Activated CD4-positive, alpha-beta T cell treated with anti-CD3 and anti-CD28 coated beads for 48 hours (primary cell): ENCODE data around the gene NELFB.

Experiments used
- DNase-seq: peaks from one replicate; pipeline ENCODE4 v3.0.0-alpha.2; 2020

The NELFB gene

DNA sequence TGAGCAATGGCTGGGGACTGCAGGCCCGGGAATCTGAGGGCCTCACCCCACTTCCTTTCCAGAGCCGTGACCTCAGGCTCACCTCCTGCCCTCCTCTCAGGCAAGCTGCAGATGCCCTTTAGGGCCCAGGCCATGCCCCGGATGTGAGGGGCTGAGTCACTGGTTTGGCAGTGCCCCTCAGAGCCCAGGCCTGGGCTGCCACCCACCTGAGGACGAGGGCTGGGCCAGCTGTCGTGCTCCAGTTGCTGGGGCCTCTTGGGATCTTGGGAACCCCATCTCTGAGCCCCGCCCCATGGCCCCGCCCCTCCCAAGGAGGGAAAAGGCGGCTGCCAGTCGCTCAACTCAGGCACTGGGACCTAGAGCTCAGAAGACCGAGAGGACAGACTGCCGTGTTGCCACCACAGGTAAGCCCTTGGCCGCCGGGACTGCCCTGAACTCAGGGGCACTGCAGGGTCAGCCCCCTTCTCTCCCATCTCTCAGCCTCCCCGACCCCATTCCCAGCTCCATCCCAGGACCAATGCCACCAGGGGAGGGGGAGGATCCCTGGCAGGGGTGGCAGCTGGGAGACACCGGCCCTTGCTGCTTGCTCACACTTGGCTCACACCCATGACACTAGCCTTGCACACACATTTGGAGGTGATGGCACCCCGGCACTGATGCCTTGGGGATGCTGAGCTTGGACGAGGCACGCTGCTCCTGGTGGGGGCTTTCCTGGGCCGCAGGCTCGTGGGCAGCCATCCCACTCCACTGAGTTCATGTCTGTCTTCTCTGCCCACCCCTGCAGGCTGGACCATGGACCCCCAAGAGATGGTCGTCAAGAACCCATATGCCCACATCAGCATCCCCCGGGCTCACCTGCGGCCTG lies 30.1 kb upstream of the NELFB start, which contains the start of gene CYSRT1:
TSS of gene CYSRT1 (plus strand) at position 345 of the 865 bp plus-strand sequence. CDS start at position 793, 448 bp downstream.
- DNase-seq: peak; percentile 49

DNA sequence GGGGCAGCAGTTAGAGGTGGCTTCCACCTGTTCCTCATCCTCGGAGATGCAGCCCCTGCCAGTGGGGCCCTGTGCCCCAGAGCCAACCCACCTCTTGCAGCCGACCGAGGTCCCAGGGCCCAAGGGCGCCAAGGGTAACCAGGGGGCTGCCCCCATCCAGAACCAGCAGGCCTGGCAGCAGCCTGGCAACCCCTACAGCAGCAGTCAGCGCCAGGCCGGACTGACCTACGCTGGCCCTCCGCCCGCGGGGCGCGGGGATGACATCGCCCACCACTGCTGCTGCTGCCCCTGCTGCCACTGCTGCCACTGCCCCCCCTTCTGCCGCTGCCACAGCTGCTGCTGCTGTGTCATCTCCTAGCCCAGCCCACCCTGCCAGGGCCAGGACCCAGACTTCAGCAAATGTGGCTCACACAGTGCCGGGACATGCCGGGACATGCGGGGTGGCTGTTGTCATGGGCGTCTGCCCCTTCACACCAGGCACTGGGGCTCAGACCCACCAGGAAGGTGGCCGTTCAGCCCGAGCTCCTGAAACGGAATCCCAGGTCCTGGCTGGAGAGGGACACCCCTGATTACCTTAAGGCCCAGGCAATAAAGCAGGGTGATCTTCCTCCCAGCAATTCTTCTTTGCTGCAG lies 29.3 kb upstream of the NELFB start:
- no peak for DNase-seq

DNA sequence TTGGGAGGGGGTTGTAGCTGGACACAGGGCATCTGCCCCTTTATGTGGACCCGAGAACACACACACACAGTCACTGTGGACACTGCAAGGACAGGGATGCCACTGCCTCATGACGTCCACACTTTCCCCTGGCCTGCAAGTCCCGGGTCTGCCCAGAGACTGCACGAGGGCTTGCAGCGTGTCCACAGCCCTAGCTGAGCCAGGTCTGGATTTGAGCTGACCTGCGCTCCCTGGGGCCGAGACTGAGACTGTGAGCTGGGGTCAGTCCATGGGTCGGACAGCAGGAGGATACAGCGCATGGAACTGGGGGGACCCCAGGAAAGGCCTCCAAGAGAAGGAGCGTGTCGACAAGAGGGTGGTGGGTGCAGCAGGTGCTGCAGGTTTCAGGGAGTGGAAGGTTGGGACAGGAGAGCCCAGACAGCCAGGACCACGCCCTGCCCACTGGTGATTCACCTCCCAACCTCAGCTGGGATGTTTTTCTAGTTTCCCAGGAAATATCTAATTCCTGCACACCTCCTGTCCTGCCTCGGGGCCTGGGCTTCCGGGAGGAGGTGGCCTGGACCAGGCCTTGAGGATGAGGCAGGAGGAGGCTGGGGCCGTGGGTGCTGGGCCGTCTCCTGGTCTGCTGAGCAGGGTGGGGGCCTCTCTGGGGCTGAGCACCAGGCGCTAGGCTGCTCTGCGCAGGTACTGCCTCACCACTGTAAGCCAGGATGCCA lies 28.6 kb upstream of the NELFB start:
- DNase-seq: no peak

DNA sequence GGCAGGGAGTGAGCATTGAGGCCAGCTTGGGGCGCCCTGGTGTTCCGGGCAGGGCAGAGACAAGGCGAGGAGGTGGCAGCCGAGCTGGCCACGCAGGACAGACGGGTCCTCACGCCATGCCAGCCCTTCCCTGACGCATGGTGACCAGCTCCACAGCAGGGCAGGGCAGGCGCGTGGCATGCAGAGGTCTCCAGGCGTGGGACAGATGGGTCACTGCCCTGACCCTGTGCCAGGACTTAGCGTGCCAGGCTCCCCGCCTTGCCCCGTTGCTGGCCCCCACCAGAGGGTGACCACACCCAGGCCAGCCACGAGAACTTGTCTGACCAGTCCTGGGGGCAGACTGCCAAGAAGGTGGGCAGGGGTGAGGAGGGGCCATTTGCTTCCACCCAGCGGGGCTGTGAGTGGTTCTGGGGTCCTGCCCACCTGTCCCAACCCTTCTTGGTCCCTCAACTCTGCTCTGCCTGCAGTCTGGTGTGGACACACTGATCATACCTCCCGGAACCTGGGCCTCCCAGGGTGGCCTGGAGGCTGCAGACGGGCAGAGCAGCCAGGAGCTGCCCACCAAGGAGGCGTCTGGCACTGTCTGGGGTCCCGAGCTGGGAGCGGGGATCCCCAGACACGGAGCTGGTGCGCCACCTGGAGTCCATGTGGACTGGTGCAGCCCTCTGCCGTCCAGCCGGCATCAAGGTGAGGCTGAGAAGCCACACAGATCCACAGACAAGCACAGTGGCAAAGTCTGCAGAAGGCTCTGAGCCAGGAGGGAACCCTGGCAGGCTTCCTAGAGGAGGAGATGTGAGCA lies 27.9 kb upstream of the NELFB start, which contains the start of gene RNF224:
TSS of gene RNF224 (plus strand) at position 449 of the 799 bp plus-strand sequence. CDS start 834 bp downstream, outside the sequence.
- peak; percentile 90 for DNase-seq

DNA sequence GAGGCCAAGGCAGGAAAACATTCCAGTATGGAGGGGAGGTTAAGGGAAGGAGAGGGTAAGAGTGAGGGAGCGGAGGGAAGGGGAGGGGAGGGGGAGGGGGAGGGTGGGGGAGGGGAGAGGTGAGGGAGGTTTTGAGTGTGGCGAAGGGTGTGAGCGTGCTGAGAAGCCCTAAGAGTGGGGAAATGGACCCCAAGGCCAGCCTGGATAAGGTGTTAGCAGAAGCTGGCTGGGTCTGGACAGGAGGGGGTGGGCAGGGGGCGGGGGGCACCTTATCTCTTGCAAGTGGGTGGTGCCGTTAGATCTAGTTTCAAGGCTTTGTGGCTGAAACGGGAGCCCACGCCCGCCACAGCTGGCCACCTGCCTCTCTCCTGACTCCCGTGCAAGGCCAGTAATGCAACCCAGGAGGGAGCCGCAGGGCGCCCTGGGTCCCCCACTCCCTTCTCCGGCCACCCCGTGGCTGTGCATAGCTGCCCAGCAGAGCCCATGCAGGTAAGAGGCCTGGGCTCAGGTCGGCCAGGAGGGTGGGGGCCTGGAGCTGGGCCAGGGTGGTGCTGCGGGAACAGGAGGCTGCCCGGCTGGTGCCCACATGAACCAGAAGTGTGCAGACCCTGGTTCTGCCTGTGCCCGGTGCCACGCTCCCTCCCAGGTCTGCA lies 27.1 kb upstream of the NELFB start:
- DNase-seq: no peak

DNA sequence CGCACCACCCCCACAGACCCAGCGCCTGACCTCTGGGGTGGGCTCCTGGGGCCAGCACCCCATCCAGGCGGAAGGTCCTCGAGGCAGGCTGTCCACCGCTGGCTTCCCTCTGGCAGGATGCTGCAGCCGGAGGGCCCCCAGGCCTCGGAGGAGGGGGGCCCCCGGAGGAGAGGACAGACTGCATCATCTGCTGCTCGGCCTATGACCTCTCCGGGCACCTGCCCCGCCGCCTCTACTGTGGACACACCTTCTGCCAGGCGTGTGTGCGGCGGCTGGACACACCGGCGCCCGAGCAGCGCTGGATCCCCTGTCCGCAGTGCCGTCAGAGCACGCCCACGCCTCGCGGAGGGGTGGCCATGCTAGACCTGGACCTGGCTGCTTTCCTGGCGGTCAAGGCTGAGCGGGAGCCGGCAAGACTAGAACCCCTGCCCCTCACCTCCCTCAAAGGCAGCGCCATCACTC lies 26.6 kb upstream of the NELFB start:
- DNase-seq: no peak

DNA sequence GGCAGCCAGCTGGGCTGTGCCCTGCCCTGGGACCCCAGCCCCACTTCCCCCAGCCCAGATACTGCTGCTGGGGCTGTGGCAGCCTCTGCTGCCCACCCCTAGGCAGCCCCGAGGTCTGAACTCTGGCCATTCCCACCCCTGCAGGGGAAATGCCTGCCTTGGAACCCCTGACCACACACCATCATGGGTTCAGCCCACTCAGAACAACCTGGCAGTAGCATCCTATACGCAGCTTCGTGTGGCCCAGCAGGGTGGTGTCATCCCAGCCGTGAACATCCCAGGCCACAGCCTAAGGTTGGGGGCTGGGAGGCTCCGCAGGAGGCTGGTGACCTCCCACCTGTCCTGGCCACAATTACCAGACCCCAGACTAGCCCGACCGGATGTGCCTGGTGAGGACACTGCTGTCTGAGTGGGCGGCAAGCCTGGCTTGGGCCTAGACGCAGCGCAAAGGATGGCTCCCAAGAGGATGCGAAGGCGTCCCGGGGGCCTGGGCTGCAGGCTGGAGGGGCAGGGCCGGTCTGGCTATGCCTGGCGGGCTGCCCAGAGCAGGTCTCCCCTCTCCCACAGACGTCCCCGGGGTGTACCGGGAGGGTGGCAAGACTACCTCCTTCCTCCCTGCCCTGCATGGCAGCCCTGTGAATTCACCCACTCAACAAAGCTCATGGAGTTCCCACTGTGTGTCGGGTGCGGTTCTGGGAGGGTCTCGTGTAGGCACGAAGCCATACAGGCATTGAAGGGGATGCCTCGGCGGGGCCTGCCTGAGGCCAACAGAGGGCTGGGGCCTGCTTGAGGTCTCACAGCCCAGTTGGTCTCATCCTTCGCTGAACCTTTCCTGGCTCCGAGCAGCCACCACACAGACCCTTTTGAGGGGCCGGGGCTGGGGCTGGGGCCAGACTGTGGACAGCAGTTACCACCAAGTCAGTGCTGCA lies 25.9 kb upstream of the NELFB start:
- DNase-seq: no peak

DNA sequence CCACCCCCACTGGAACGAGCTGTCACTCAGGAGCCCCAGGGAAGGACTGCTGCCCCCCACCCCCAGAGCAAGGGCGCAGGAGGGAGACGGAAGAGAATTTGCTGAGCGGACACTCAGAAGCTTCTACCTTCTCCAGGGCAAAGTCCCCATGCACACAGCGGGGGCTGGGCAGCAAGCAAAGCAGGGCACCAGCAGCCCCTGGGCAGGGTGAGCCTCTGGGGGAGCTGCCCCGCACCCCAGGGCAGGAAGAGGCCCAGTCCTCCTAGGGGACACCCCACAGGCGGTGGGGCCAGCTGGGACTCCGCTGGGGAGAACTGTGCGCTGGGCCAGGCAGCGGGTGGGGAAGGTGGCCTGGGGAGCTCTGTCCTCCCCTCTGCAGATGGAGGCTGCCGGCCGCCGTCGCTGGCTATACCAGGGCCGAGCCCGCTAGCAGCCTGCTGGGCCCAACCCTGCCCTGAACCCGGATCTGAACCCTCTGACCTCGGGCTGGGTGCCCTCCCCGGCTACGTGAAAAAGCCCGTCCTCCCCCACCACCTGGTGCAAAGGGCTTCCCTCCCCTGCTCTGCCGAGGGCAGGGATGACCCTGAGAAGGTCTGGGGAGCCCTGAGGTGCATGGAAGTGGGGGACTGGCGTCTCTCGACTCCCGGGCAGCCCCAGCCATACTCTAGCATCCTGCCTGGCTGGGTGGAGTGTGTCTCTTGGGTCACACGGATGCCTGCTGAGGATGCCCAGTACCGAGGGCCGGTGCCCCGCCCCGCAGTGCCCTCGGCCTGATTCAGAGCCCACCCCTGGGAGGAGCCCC lies 25.0 kb upstream of the NELFB start:
- no peak for DNase-seq

DNA sequence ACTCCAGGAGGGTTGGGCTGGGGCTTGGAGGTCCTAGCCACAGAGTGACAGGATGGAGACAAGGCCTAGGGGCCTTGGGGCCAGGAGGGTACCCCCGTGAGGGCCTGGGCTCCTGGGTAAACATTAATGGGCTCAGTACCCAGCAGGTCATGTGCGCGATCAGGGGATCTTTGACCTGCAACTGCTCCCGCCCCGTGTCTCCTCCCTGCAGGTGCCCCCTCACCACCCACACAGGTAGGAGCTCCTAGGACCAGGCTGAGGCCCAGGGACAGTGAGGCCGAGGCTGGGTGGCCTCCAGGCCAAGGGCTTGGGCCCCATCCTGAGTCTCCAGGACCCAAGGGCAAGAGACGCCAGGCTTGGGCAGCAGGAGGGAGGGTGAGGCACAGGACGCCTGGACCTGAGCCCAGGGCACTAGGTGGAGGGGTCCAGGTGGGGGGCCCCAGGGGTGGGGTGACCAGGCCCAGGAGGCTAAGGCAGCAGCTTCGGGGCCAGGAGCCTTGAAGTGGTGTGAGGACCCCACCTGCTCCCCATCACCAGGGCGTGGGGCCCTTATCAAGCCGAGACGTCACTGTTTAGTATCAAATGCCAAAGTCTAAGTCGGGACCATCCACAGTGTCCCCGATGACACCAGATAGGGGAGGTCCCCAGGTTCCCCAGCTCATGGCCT lies 24.3 kb upstream of the NELFB start, which contains the start of gene SLC34A3:
TSS of gene SLC34A3 (plus strand) at position 197 of the 667 bp plus-strand sequence. CDS start 802 bp downstream, outside the sequence.
- DNase-seq: no peak

DNA sequence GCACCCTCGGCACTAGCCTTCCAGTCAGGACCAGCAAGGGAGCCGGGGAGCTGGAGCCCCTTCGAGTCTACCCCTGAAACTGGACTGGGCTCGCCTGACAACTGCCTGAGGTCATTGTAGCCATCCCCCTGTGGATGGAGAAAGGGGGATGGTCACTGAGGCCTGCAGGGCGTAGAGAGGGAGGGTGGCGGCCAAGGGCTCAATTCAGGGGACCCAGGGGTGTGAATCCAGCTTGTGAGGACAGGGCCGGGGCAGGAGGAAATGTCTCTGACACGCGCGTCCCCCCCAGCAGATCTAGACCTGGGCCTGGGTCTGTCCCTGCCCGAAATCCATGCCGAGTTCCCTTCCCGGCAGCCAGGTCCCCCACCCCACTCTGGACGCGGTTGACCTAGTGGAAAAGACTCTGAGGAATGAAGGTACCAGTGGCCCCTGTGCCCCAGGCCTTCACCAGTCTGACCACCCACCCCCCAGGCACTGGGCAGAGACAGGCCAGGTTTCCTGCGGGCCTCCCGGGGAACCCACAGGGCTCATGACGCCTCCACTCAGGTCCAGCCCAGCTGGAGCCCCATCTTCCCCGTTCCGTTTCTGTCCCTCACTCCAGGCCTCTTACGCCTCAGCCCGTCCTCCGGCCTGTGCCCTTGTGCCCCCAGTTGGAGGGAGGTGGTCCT lies 23.6 kb upstream of the NELFB start:
- DNase-seq: no peak

DNA sequence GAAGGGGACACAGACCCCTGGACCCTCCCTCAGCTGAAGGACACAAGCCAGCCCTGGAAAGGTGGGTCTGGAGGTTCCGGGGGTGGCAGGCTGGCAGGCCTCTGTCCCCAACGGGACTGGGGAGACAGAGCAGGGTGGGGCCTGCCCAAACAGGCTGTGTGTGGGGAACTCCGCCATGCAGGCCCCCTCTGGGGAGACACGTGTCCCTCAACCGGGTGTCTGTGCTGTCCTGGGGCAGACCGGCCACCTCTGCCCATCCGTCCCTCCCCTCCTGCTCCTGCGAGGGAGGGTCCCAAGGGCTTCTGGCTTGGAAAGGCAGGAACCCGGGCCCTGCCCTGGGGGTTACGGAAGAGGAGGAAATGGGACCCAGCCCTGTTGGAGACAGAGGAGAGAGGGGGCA lies 23.0 kb upstream of the NELFB start:
- DNase-seq: no peak

DNA sequence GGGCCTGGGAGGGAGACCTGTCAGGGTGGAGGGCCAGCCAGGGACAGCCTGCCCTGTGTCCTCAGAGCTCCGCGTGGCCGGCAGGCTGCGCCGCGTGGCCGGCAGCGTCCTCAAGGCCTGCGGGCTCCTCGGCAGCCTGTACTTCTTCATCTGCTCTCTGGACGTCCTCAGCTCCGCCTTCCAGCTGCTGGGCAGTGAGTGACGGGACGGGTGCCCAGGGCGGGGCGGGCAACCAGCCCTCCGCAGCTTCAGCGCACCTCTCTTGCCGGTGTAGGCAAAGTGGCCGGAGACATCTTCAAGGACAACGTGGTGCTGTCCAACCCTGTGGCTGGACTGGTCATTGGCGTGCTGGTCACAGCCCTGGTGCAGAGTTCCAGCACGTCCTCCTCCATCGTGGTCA lies 22.6 kb upstream of the NELFB start:
- no peak for DNase-seq

DNA sequence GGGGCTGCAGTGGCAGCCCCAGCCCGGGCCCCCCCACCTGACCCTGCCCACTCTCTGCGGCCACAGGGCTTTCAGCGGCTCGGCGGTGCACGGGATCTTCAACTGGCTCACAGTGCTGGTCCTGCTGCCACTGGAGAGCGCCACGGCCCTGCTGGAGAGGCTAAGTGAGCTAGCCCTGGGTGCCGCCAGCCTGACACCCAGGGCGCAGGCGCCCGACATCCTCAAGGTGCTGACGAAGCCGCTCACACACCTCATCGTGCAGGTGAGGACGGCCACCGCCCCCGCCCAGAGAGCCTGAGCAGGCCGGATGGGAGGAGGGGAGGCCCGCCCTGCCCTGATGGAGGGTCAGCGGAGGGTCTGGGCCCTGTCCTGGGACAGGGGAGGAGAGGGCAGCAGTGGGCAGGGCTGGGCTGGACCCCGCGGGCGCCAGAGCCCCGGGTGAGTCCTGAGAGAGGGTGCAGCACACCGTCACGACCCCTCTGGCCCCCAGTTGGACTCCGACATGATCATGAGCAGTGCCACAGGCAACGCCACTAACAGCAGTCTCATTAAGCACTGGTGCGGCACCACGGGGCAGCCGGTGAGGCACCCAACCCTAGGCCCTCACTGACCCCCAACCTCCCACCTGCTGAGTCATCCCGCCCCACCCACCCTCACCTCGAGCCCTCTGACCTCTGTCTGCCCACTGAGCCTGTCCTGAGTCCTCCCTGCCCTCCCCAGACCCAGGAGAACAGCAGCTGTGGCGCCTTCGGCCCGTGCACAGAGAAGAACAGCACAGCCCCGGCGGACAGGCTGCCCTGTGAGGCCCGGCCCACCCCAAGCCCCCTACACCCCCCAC lies 21.8 kb upstream of the NELFB start:
- DNase-seq: no peak

DNA sequence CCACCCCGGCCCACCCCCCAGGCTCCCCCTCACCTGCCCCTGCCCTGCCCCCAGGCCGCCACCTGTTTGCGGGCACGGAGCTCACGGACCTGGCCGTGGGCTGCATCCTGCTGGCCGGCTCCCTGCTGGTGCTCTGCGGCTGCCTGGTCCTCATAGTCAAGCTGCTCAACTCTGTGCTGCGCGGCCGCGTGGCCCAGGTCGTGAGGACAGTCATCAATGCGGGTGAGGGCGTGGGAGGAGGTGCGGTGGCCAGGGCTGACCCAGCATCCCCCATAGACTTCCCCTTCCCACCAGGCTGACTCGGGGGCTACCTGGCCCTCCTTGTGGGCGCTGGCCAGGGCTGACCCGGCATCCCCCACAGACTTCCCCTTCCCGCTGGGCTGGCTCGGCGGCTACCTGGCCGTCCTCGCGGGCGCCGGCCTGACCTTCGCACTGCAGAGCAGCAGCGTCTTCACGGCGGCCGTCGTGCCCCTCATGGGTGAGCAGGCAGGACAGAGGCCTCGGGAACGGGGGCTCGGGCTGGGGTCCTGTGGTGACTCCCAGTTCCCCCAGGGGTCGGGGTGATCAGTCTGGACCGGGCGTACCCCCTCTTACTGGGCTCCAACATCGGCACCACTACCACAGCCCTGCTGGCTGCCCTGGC lies 21.0 kb upstream of the NELFB start:
- no peak for DNase-seq

DNA sequence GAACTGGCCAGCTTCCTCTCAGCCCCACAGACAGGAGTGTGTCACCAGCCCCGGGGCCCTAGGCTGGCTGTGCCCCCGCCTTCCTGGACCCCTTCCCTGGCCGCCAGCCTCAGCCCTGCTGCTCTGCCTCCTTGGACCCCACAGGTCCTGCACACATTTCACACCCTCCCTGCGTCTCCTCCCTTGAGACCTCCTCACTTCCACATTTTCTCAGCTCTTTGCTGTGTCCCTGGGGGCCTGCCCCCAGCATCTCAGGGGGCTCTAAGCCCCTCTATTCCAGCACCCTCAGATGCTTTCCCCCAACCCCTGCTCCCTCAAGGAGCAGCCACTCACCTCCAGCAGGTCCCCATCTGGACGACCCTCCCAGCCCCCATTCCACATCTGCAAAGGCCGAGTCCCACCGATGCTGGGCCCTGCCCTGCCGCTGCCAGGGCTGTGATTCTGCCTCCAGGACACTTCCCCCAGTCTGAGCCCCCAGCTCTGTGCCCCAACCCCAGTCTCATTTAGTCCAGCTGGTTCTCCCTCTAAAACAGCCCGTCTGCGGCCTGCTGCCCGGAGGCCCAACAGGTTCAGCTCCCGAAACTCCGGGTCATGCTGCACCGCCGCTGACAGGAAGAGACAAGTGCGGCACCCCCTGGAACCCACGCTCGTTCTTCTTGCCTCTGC lies 20.2 kb upstream of the NELFB start:
- no peak for DNase-seq

DNA sequence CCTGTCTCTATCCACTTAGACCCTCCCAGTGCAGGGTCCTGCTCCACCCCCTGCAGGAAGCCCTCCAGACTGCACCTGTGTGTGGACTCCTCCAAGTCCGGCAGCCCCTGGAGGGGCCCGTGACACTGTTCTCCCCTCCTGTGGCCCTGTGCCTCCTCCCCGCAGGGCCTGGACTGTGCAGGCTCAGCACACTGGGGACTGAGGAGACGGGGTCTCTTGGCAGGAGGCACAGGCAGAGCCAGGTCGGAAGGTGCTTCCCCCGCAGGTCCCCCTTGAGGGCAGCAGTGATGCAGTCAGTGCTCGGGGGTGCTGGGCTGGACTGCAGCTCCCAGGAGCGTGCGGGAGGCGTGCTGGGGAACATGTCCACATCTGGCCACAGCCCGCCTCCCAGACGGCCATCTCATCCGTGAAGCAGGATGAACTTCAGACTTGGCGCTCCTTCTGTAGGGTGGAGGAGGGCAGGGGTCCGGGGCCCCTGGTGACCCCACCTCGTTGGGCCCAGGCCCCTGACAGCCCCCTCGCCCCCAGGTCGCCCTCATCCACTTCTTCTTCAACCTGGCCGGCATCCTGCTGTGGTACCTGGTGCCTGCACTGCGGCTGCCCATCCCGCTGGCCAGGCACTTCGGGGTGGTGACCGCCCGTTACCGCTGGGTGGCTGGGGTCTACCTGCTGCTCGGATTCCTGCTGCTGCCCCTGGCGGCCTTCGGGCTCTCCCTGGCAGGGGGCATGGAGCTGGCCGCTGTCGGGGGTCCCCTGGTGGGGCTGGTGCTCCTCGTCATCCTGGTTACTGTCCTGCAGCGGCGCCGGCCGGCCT lies 19.5 kb upstream of the NELFB start:
- no peak for DNase-seq
